CD4-positive, alpha-beta T cell (primary cell): ENCODE results near the gene RBMS1. TPM values are rescaled to one million over a fixed set of nuclear protein-coding genes. Genes with fewer than 3 reads are reported as not detected.

Experiments
- ATAC-seq: fragments of 200-7000 bp; cut with Tn5 transposase; one replicate; pipeline ENCODE4 v1.10.0; 2022; ENCODE audit warnings: mild to moderate bottlenecking; ENCODE audit not compliant: poor library complexity
- CTCF ChIA-PET: fragments of 350-600 bp; sonication (Branson Sonifier 250); formaldehyde crosslinking; loops from one replicate; lab custom pipeline; 2021; ENCODE audit warnings: antibody characterized with exemption, inconsistent platforms; lab: Charles Lee
- POLR2A ChIA-PET: fragments of 350-600 bp; sonication (Branson Sonifier 250); formaldehyde crosslinking; loops from one replicate; lab custom pipeline; 2021; ENCODE audit warnings: antibody characterized with exemption, inconsistent platforms; lab: Charles Lee
- DNase-seq, 14 experiments: peaks; one replicate each; pipeline ENCODE4 v3.0.0-alpha.2; 2013 to 2020; ENCODE audit warnings: mixed read lengths in 2 of 14
- H3K27ac ChIP-seq, 2 donors: one replicate each; pipeline versions ENCODE4 v1.5.1 to v1.7.0; 2013; ENCODE audit warnings: low read length in 2 of 2, low read depth in 1 of 2, mild to moderate bottlenecking in 1 of 2
- H3K27me3 ChIP-seq, 2 experiments: 1 replicate in 1 of 2; 2 replicates in 1 of 2; pipeline versions ENCODE4 v1.6.1 to v1.7.0; 2013; ENCODE audit warnings: low read length in 2 of 2, control low read depth in 1 of 2, mild to moderate bottlenecking in 1 of 2, moderate library complexity in 1 of 2; ENCODE audit not compliant: insufficient read depth in 2 of 2, control insufficient read depth in 1 of 2
- H3K36me3 ChIP-seq: one replicate; pipeline ENCODE4 v1.6.1; 2013; ENCODE audit warnings: low read length, control low read depth; ENCODE audit not compliant: insufficient read depth
- H3K4me1 ChIP-seq: one replicate; pipeline ENCODE4 v1.6.1; 2013; ENCODE audit warnings: low read length, control low read depth; ENCODE audit not compliant: insufficient read depth
- H3K4me3 ChIP-seq: one replicate; pipeline ENCODE4 v1.5.1; 2013; ENCODE audit warnings: mild to moderate bottlenecking, low read length, moderate library complexity
- H3K9me3 ChIP-seq, 2 experiments: 1 replicate in 1 of 2; 2 replicates in 1 of 2; pipeline versions ENCODE4 v1.6.1 to v1.7.0; 2013; ENCODE audit warnings: low read length in 2 of 2, mild to moderate bottlenecking in 2 of 2, control low read depth in 1 of 2, moderate library complexity in 1 of 2; ENCODE audit not compliant: control insufficient read depth in 1 of 2, insufficient read depth in 1 of 2
- H3K27ac Mint-ChIP-seq: one replicate; pipeline ENCODE4 v1.8.0; 2020; ENCODE audit warnings: mixed read lengths
- H3K27me3 Mint-ChIP-seq: one replicate; pipeline ENCODE4 v1.8.0; 2021; ENCODE audit warnings: mixed read lengths
- H3K36me3 Mint-ChIP-seq: one replicate; pipeline ENCODE4 v1.8.0; 2021; ENCODE audit warnings: low read depth, mixed read lengths
- H3K4me1 Mint-ChIP-seq: one replicate; pipeline ENCODE4 v1.8.0; 2021; ENCODE audit warnings: low read depth, mixed read lengths
- H3K4me3 Mint-ChIP-seq: one replicate; pipeline ENCODE4 v1.8.0; 2020; ENCODE audit warnings: mild to moderate bottlenecking, mixed read lengths
- H3K9me3 Mint-ChIP-seq: one replicate; pipeline ENCODE4 v1.8.0; 2020; ENCODE audit warnings: mixed read lengths
- CTCF ChIP-seq: fragments of 200-600 bp; IDR thresholded peaks from one replicate; pipeline ENCODE4 v1.8.0; 2022; ENCODE audit warnings: antibody characterized with exemption, mild to moderate bottlenecking
- intact Hi-C, 2 experiments: fragments of 100-400 bp; cut with DNase I in 1 of 2; cut with micrococcal nuclease in 1 of 2; formaldehyde crosslinking; loops; one replicate each; pipeline versions ENCODE4 v1.15.1 to v1.9.0; 2023 to 2025; cut with DNase I, micrococcal nuclease
- total RNA-seq, 174 experiments: library from RNA in 2 of 174; stranded (reverse) in 2 of 174; gene quantifications; one replicate each; pipeline ENCODE4 v1.2.3 and lab custom pipeline; 2021 to 2026

Gene RBMS1
- total RNA-seq, 2 experiments from 2014 or later = 88.6 to 90.3 TPM

GRCh38 chr2:160381425-160381951 lies 112.1 kb downstream of the RBMS1 start:
- no peak for TF ChIP-seq CTCF
- Mint-ChIP-seq H3K9me3 (no peaks in the 10 kb centered on the region), H3K27ac (peak overlapping the region; percentile 65), H3K4me3 (no peak overlapping the region), H3K4me1 (peaks cover 93% of the 10 kb centered on the region), H3K27me3 (no peaks in the 10 kb centered on the region), H3K36me3 (peaks cover 5% of the 10 kb centered on the region)
- Histone ChIP-seq H3K27ac (no peak overlapping the region), H3K9me3 (no peaks in the 10 kb centered on the region), H3K27me3 (no peaks in the 10 kb centered on the region), H3K4me3 (no peak overlapping the region), H3K4me1 (peaks cover 41% of the 10 kb centered on the region), H3K36me3 (peaks cover 5% of the 10 kb centered on the region)
- intact Hi-C loops = no loop called here
- ChIA-PET POLR2A (interaction anchor here (0.6 to 1.6 kb wide), 3 partner anchors 12 to 46 kb away, joined by 3 to 4 read pairs (median 3); no protein-coding TSS in a partner anchor), CTCF (no interaction called here)
- ATAC-seq (peak; percentile 59), DNase-seq (peak in 1 of 14 experiments; percentile 39)

GRCh38 chr2:160380611-160381010 lies 113.0 kb downstream of the RBMS1 start:
- ChIA-PET CTCF (no interaction called here), POLR2A (interaction anchor here (0.6 to 1.6 kb wide), 2 partner anchors 27 to 270 kb away, joined by 3 to 5 read pairs; no protein-coding TSS in a partner anchor)
- H3K4me3 Mint-ChIP-seq = no peak overlapping the region
- peak overlapping the region; percentile 65 for H3K27ac Mint-ChIP-seq
- Histone ChIP-seq H3K36me3 (peaks cover 5% of the 10 kb centered on the region), H3K9me3 (no peaks in the 10 kb centered on the region), H3K27ac (no peak overlapping the region), H3K27me3 (no peaks in the 10 kb centered on the region), H3K4me1 (peaks cover 40% of the 10 kb centered on the region), H3K4me3 (no peak overlapping the region)
- H3K27me3 Mint-ChIP-seq = no peaks in the 10 kb centered on the region
- H3K9me3 Mint-ChIP-seq = no peaks in the 10 kb centered on the region
- TF ChIP-seq CTCF = no peak
- intact Hi-C loops = no loop called here
- H3K36me3 Mint-ChIP-seq = peaks cover 5% of the 10 kb centered on the region
- ATAC-seq (no peak), DNase-seq (no peak)
- H3K4me1 Mint-ChIP-seq = peaks cover 95% of the 10 kb centered on the region

GRCh38 chr2:160380000-160380570 lies 113.5 kb downstream of the RBMS1 start:
- Histone ChIP-seq H3K36me3 (peaks cover 5% of the 10 kb centered on the region), H3K4me1 (peaks cover 38% of the 10 kb centered on the region), H3K27me3 (no peaks in the 10 kb centered on the region), H3K9me3 (no peaks in the 10 kb centered on the region), H3K27ac (no peak overlapping the region), H3K4me3 (no peak overlapping the region)
- POLR2A ChIA-PET = interaction anchor here (1.6 kb wide), 1 partner anchor 27 kb away, joined by 3 read pairs; no protein-coding TSS in a partner anchor
- no peak for TF ChIP-seq CTCF
- intact Hi-C loops = loop anchor here in 1 of 2 experiments (10.0 kb wide), 2 partner anchors 45 to 275 kb away; no protein-coding TSS in a partner anchor
- Mint-ChIP-seq H3K4me3 (peak overlapping the region; percentile 3), H3K4me1 (peaks cover 95% of the 10 kb centered on the region), H3K36me3 (peaks cover 5% of the 10 kb centered on the region), H3K9me3 (no peaks in the 10 kb centered on the region), H3K27me3 (no peaks in the 10 kb centered on the region), H3K27ac (peak overlapping the region; percentile 65)
- ATAC-seq (no peak), DNase-seq (no peak)
- CTCF ChIA-PET = no interaction called here
